T-helper 1 cell treated with Interleukin-12 subunit alpha and Interleukin-12 subunit beta and Interleukin-4 antibody, amounts not matched to agents 30 ng/mL and 1 ng/mL, for 36 hours (primary cell): ENCODE results near the gene LYSMD4. TPM values are rescaled to one million over a fixed set of nuclear protein-coding genes. Genes with fewer than 3 reads are reported as not detected.
"Not testable (repeated sequence)": the region's sequence is repeated elsewhere in the genome, so short reads cannot be mapped to it uniquely, and the experiment has no call there.

Experiments used
- intact Hi-C: fragments of 100-400 bp; cut with micrococcal nuclease; formaldehyde crosslinking; loops from one replicate; pipeline ENCODE4 v1.15.1; 2024
- total RNA-seq: library from RNA; stranded (reverse); gene quantifications from 2 replicates; pipeline ENCODE4 v1.2.3, GENCODE V29; 2022

Gene LYSMD4
- total RNA-seq: 13.0 and 13.5 TPM in 2 replicates

DNA sequence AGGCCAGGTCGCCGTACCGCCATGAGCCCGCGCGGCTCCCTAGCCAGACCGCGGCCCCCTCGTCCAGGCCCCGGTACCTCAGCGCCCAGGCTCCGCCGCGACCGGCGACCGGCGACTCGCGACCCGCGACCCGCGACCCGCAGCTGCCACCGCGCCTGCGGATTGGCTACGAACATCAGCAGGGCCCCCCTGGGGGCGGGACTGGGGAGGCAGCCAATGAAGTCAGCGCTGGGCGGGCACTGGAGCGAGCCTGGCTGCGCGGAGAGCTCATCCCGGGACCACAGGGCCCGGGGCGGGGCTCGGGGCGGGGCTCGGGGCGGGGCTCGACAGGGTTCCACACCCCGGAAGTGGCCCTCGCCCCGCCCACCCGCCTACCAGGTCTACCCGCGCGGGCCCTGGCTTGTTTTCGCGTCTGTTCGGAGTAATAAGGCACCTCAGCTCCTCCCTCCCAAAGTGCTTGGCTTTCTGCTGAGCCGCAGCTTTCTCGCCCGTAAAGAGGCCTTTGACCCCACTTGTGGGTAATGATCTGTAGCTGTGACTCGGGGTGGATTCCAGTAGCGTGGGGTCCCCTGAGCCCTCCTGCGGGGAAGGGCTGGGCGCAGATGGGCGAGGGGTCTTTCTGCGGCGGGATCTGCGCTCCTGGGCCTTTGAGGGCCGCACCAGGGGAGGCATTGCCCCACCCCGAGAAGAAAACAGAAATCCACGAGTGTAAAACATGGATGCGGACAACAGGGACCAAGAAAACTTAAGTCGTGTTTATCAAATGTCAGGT is at the start of gene LYSMD4:
LYSMD4 (minus strand) TSS at position 170 of the 772 bp plus-strand sequence. CDS start 1,438 bp downstream, outside the sequence.
- intact Hi-C loops: loop anchor here (1.0 to 10.0 kb wide), 12 partner anchors 13 to 869 kb away; partner anchors contain the start of genes ADAMTS17, ASB7, LINS1 and LRRC28

- intact Hi-C loops: not testable (repeated sequence)
Observed at GRCh38 chr15:99782029-99782428, 48.8 kb upstream of the LYSMD4 start.

- intact Hi-C loops: loop anchor here (1.0 kb wide), 1 partner anchor 463 kb away; no protein-coding TSS in a partner anchor
Observed at GRCh38 chr15:99777144-99777543, 43.9 kb upstream of the LYSMD4 start.

DNA sequence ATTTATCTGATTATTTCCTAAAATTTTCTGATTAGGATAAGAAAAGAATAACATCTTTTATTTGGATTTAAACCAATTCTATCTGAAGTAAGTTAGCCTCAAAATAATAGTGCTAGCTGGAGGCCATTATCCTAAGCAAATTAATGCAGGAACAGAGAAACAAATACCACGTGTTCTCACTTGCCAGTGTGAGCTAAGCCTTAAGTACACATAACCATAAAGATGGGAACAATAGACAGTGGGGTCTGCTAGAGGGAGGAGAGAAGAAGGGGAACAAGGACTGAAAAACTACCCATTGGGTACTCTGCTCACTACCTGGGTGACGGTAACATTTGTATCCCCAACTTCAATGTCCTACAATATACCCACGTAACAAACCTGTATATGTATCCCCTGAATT is 31.3 kb upstream of the LYSMD4 start:
- intact Hi-C loops: no loop called here

DNA sequence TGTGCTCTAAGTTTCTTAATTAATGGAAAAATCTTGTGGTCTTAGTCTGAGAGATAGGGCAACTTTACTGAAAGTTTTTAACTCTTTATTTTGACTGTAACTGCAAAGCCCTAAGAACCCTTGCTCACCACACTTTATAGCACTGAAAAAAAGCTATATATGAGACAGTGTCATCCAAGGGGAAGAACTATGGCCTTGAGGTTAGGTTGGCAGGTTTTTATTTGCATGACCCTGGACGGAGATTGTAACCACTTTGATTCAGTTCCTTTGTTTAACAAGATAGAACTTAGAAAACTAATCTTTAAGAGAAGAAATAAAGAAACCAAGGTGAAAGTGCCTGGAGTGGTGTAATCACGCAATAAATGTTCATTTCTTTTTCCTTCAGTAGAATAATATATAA is 30.6 kb upstream of the LYSMD4 start:
- intact Hi-C loops: no loop called here

- intact Hi-C loops: no loop called here
Observed at GRCh38 chr15:99762288-99762687, 29.1 kb upstream of the LYSMD4 start.

- intact Hi-C loops: loop anchor here (1.0 to 5.0 kb wide), 7 partner anchors 23 to 483 kb away; partner anchors contain the start of genes LYSMD4 and MEF2A
Observed at GRCh38 chr15:99755692-99756409, 22.6 kb upstream of the LYSMD4 start.

DNA sequence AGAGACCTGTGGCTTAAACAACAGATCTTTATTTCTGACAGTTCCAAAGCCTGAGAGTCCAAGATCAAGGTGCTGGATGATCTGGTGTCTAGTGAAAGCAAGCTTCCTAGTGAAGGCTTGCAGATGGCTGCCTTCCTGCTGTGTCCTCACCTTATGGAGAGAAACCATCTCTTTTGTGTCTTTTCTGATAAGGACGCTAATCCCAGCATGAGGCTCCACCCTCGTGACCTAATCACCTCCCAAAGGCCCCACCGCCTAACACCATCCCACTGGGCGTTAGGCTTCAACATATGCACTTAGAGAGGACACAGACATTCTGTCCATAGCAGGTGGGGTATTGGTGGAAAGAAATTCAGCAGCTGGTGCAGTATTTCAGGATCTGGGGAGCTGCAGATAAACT is 19.8 kb upstream of the LYSMD4 start:
- intact Hi-C loops: no loop called here

GRCh38 chr15:99752556-99752955 is 19.3 kb upstream of the LYSMD4 start:
- intact Hi-C loops: no loop called here

DNA sequence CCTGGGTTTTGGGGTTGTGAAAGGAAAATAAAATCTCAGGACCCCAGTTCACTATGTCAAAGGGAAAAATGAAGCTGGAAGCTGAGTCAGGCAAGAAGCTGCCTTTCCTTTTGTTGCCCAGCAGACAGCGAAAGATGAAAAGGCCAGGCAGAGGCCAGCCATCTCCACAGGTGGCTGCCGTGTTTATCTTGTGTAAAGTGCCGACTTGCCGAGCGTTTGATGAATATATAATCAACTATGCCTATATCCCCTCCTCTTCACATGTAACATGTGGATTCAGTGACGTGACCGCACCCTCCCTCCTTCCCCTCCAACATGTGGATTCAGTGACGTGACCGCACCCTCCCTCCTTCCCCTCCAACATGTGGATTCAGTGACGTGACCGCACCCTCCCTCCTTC is 17.1 kb upstream of the LYSMD4 start:
- intact Hi-C loops: not testable (repeated sequence)

DNA sequence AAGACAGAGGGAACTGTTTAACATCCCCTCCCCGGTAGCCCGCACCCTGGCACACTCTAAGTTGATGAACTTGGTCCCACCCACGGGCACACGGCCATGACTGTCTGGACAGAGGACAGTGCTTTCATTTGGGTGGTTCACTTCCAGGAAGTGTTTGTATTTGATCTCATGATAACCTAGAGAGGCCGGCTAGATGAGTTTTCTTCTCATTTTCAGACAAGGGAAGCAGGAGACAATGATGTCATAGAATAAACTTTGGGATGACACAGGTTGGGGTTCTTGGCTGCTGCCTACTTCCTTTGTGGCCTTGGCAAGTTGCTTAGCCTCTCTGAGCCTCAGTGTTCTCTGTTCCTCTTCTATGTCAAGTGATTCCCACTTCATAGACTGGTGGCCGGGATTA is 16.1 kb upstream of the LYSMD4 start:
- intact Hi-C loops: no loop called here

DNA sequence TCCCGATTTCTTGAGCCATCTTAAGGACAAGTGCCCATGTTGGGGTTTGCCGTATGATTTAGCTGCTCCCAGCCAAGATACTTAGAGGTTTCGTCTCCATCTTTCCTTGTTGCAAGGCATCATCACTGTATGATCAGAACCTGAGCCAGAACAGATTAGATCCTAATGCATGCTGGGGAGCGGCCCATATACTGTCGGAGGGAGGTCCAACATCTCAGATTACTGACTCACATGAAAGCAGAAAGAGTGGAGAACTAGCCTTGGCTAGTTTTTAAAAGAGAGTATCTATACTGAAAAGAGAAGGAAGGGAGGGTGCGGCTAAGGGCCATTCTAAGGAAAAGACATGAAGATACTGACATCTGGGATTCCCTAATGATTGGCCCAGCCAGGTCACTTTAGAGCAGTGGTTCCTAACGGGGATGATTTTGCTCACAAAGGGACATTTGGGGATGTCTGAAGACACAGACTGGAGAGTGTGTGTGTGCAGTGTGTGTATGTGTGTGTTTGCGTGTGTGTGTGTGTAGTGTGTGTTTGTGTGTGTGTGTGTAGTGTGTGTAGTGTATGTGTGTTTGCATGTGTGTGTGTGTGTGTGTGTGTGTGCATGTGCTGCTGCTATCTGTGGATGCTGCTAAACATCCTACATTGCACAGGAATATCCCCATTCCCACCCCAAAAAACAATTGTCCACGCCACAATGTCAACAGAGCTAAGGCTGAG is 12.3 kb upstream of the LYSMD4 start:
- intact Hi-C loops: no loop called here

DNA sequence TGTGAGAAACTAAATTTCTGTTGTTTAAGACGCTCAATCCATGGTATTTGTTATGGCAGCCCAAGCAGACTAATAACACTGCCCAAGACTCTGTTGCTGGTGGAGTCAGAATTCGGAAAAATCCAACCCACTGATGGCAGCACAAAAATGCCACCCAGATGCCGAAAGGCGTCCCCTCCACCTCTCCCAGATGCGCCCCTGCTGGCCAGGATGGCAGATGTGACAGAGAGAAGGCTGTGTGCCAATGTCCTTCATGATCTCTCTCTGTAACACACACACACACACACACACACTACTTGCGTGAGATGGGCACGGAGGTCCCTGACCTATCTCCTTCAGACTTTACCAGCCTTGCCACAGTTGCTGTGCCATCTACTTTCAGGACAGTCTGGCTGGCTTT is 10.9 kb upstream of the LYSMD4 start:
- intact Hi-C loops: no loop called here

- intact Hi-C loops: no loop called here
Observed at GRCh38 chr15:99741835-99742234, 8.6 kb upstream of the LYSMD4 start.

DNA sequence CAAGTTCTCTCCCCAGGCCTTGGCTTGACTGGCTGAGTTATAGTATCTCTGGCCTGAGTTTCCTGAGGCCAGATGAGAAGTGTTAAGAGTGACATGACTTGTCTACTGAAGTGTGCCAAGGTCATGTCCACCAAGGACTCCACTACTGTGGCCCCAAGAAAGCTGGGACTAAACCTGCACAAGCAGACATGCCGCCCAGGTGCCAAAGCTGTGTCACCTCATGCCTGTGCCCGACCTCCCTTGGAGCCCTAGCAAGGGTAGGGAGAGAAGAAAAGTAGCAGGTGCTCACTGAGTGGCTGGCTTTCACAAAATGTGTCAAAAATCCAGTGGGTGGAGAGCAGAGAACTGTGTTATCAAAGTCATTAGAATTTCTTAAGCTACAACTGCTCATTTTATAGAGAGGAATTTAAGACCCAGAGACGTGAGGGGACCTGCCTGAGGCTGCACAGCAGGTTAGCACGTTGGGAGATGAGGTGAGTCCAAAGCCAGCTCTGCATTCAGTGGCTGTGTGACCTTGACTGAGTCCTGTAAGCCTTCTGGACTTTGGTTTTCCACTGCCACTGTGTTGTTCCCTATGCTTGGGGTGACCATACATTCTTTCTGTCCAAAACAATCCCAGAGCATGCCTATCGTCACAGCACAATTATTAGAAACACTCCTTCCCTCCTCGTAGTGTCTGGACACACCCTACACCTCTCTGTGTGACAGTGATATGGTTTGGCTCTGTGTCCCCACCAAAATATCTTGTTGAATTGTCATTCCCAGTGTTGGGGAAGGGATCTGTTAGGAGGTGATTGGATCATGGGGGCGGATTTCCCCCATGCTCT is 5.0 kb upstream of the LYSMD4 start:
- intact Hi-C loops: loop anchor here (10.0 kb wide), 1 partner anchor 633 kb away; the partner anchor contains the start of gene SYNM

DNA sequence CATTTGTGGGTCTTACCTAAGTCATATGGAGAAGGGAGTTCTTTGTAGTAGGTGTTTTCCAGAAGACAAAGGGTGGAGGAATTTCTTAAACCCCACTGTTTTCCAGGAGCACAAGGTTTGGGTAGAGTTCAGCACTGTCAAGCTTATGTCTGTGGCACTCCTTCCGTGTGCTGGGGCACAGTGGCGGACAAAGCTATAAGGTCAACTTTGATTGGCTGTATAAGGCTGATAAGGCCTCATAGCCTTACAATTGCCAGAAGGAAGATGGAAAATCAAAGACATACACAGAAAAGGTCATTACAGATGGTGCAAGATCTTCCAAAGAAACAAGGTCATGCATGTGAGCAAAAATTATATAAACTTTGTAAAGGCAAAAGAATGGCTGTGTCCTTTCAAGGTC is 3.5 kb upstream of the LYSMD4 start:
- intact Hi-C loops: loop anchor here (10.0 kb wide), 1 partner anchor 632 kb away; the partner anchor contains the start of gene SYNM

GRCh38 chr15:99735868-99736267 is 2.6 kb upstream of the LYSMD4 start:
- intact Hi-C loops: loop anchor here (10.0 kb wide), 1 partner anchor 631 kb away; the partner anchor contains the start of gene SYNM

DNA sequence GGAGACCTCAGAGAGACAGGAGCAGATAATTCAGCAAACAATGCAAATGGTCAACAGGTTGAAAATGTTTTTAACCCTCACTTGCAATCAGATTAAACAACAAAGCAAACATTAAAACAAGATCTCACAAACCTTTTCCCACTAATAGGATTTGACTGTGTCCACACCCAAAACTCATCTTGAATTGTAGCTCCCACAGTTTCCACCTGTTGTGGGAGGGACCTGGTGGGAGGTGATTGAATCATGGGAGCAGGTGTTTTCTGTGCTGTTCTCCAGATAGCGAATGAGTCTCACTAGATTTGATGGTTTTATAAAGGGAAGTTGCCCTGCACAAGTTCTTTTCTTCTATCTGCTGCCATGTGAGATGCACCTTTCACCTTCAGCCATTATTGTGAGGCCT is 1.3 kb upstream of the LYSMD4 start:
- intact Hi-C loops: loop anchor here (5.0 to 10.0 kb wide), 2 partner anchors 608 to 630 kb away; partner anchors contain the start of genes ADAMTS17 and SYNM

- intact Hi-C loops: loop anchor here (5.0 to 10.0 kb wide), 2 partner anchors 608 to 629 kb away; partner anchors contain the start of genes ADAMTS17 and SYNM
Observed at GRCh38 chr15:99734040-99734291, 729 bp upstream of the LYSMD4 start.

GRCh38 chr15:99732751-99733267 is 428 bp downstream of the LYSMD4 start:
- intact Hi-C loops: loop anchor here (1.0 to 10.0 kb wide), 12 partner anchors 13 to 869 kb away; partner anchors contain the start of genes ADAMTS17, ASB7, LINS1 and LRRC28
